Type B pancreatic cell (in vitro differentiated cells): ENCODE results near the gene LHX2. TPM values are rescaled to one million over a fixed set of nuclear protein-coding genes. Genes with fewer than 3 reads are reported as not detected.
"Not testable (repeated sequence)": the region's sequence is repeated elsewhere in the genome, so short reads cannot be mapped to it uniquely, and the experiment has no call there.

ENCODE experiments used
- DNase-seq: peaks from one replicate; pipeline ENCODE4 v3.0.0; 2021; ENCODE audit warnings: mixed read lengths; ENCODE audit not compliant: unreplicated experiment; ENCODE audit errors: extremely low spot score
- H3K27ac Mint-ChIP-seq: 2 replicates; pipeline ENCODE4 v1.8.0; 2021; ENCODE audit warnings: mild to moderate bottlenecking, mixed read lengths
- H3K27me3 Mint-ChIP-seq: 2 replicates; pipeline ENCODE4 v1.8.0; 2021; ENCODE audit warnings: mixed read lengths
- H3K36me3 Mint-ChIP-seq: 2 replicates; pipeline ENCODE4 v1.8.0; 2021; ENCODE audit warnings: mixed read lengths
- H3K4me1 Mint-ChIP-seq: one replicate; pipeline ENCODE4 v1.8.0; 2021; ENCODE audit warnings: mixed read lengths; ENCODE audit not compliant: unreplicated experiment
- H3K4me3 Mint-ChIP-seq: 2 replicates; pipeline ENCODE4 v1.8.0; 2021; ENCODE audit warnings: mild to moderate bottlenecking, mixed read lengths
- H3K9me3 Mint-ChIP-seq: 2 replicates; pipeline ENCODE4 v1.8.0; 2021; ENCODE audit warnings: mixed read lengths
- CTCF ChIP-seq: fragments of 200-600 bp; sonication (generic); conservative IDR thresholded peaks from 2 replicates; pipeline ENCODE4 v1.5.0; 2021; ENCODE audit warnings: antibody characterized with exemption, mild to moderate bottlenecking
- total RNA-seq: library from RNA; stranded (reverse); gene quantifications from 2 replicates; pipeline ENCODE4 v1.2.1, GENCODE V29; 2021; ENCODE audit warnings: low replicate concordance

LHX2 gene
- total RNA-seq, 1 donor from 2014 or later: 1.2 TPM

- no peak for DNase-seq
- H3K36me3 Mint-ChIP-seq: no peaks in the 10 kb centered on the region
- H3K4me1 Mint-ChIP-seq: no peaks in the 10 kb centered on the region
- H3K27me3 Mint-ChIP-seq: peaks cover 25% of the 10 kb centered on the region
- no peaks in the 10 kb centered on the region for H3K9me3 Mint-ChIP-seq
- TF ChIP-seq CTCF: no peak
- H3K27ac Mint-ChIP-seq: no peak overlapping the region
- H3K4me3 Mint-ChIP-seq: no peak overlapping the region
Observed at GRCh38 chr9:123973590-123974223, 37.9 kb upstream of the LHX2 start.

GRCh38 chr9:123974471-123974870, 37.1 kb upstream of the LHX2 start:
- no peak for DNase-seq
- Mint-ChIP-seq H3K27ac (no peak overlapping the region), H3K4me3 (no peak overlapping the region), H3K36me3 (no peaks in the 10 kb centered on the region), H3K4me1 (no peaks in the 10 kb centered on the region), H3K9me3 (no peaks in the 10 kb centered on the region), H3K27me3 (peaks cover 30% of the 10 kb centered on the region)
- no peak for TF ChIP-seq CTCF

GRCh38 chr9:123975871-123976270, 35.7 kb upstream of the LHX2 start:
- Mint-ChIP-seq H3K36me3 (no peaks in the 10 kb centered on the region), H3K4me3 (no peak overlapping the region), H3K27me3 (peaks cover 37% of the 10 kb centered on the region), H3K27ac (no peak overlapping the region), H3K9me3 (no peaks in the 10 kb centered on the region), H3K4me1 (no peaks in the 10 kb centered on the region)
- no peak for DNase-seq
- TF ChIP-seq CTCF: no peak

GRCh38 chr9:123976579-123976978, 35.0 kb upstream of the LHX2 start:
- not testable (repeated sequence) for H3K4me3 Mint-ChIP-seq, H3K9me3 Mint-ChIP-seq, H3K27ac Mint-ChIP-seq, H3K4me1 Mint-ChIP-seq, H3K36me3 Mint-ChIP-seq, DNase-seq
- H3K27me3 Mint-ChIP-seq: peaks cover 44% of the 10 kb centered on the region

- Mint-ChIP-seq H3K9me3 (no peaks in the 10 kb centered on the region), H3K27me3 (peaks cover 66% of the 10 kb centered on the region)
Observed at GRCh38 chr9:123978981-123979380, 32.6 kb upstream of the LHX2 start.

GRCh38 chr9:123982535-123982934, 29.0 kb upstream of the LHX2 start:
- TF ChIP-seq CTCF: no peak
- no peak overlapping the region for H3K27ac Mint-ChIP-seq
- no peak overlapping the region for H3K4me3 Mint-ChIP-seq
- no peaks in the 10 kb centered on the region for H3K4me1 Mint-ChIP-seq
- DNase-seq: no peak
- H3K36me3 Mint-ChIP-seq: no peaks in the 10 kb centered on the region
- H3K9me3 Mint-ChIP-seq: no peaks in the 10 kb centered on the region
- peaks cover 79% of the 10 kb centered on the region for H3K27me3 Mint-ChIP-seq

More at GRCh38 chr9:123978981-123979380, 32.6 kb upstream of the LHX2 start:
- TF ChIP-seq CTCF: no peak
- H3K27ac Mint-ChIP-seq: no peak overlapping the region
- H3K4me3 Mint-ChIP-seq: no peak overlapping the region
- no peaks in the 10 kb centered on the region for H3K4me1 Mint-ChIP-seq
- DNase-seq: no peak
- no peaks in the 10 kb centered on the region for H3K36me3 Mint-ChIP-seq
